Hematopoietic multipotent progenitor cell treated with erythropoietin and hydrocortisone succinate and interleukin-3 and kit ligand, for 8 days (in vitro differentiated cells): Measurements from ENCODE around the gene L1CAM.

Experiments
- DNase-seq: peaks from one replicate; pipeline ENCODE4 v3.0.0-alpha.2; 2015

Gene L1CAM, protein sequence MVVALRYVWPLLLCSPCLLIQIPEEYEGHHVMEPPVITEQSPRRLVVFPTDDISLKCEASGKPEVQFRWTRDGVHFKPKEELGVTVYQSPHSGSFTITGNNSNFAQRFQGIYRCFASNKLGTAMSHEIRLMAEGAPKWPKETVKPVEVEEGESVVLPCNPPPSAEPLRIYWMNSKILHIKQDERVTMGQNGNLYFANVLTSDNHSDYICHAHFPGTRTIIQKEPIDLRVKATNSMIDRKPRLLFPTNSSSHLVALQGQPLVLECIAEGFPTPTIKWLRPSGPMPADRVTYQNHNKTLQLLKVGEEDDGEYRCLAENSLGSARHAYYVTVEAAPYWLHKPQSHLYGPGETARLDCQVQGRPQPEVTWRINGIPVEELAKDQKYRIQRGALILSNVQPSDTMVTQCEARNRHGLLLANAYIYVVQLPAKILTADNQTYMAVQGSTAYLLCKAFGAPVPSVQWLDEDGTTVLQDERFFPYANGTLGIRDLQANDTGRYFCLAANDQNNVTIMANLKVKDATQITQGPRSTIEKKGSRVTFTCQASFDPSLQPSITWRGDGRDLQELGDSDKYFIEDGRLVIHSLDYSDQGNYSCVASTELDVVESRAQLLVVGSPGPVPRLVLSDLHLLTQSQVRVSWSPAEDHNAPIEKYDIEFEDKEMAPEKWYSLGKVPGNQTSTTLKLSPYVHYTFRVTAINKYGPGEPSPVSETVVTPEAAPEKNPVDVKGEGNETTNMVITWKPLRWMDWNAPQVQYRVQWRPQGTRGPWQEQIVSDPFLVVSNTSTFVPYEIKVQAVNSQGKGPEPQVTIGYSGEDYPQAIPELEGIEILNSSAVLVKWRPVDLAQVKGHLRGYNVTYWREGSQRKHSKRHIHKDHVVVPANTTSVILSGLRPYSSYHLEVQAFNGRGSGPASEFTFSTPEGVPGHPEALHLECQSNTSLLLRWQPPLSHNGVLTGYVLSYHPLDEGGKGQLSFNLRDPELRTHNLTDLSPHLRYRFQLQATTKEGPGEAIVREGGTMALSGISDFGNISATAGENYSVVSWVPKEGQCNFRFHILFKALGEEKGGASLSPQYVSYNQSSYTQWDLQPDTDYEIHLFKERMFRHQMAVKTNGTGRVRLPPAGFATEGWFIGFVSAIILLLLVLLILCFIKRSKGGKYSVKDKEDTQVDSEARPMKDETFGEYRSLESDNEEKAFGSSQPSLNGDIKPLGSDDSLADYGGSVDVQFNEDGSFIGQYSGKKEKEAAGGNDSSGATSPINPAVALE

DNA sequence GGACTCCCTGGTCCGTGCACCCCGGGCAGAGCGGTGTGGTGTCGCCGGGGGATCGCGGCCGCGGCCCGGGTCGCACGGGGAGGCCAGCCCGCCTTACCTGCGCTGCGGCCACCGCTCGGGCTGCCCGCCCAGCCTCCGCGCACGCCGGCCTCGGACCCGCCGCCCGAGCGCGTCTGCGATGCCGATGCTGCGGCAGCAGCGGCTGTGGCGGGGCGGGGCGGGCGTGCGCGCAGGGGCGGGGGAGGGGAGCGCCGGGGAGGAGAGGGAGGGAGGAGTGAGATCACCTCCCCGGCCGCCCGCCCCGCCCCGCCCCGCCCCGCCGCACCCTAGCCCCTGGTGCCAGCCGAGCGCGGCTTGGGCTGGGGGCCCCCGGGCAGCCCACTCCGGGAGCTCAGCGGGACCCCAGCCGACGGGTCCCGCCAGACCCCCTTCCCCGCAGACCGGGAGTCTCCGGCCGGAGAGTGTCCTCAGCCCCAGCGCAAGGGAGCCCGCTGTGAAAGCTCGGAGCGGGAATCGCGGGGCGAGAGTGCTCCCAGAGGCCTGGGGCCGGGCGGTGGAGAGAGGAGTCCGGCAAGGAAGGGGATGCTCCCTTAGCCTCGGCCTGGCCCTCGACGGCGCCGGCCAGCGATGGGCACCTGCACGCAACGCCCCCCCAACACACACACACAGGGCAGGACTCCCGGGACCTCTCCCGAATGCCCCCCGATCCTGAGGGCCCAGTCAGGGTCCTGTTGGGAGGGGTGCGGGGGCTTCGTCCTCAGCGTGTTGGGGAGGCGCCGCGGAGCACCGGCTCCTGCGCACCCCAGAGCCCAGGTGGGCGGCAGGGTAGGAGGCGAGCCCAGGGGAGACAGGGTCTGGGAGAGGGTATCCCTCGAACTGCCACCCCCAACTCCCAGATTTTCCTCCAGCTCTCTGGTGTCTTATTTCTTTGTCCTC is at the start of gene L1CAM:
Gene L1CAM, minus strand, starts transcription at position 206 of the 936 bp plus-strand sequence. CDS start 10,337 bp downstream, outside the sequence.
- DNase-seq = no peak

DNA sequence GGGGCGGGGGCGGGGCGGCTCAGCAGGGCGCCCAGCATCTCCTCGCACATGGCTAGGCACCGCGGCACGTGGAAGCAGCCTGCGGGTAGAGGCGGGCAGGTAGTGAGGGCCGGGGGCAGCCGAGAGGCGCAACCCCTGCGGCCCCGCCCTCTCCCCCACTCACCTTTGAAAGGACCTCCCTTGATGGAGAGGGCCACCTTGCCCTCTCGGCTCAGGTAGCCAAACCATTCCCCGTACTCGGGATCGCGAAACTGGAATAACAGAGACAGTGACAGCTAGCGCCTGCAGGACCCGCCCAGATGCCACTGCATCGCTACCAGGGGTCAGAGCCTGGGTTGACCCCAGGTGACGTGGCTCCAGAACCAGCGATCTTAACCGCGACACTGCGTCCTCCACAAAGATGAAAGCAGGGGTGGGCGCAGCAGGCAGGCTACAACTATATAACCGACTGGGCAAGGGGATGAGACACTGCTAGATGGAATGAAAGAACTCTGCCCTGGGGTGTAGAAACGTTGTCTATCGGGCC is 49.4 kb upstream of the L1CAM start:
- no peak for DNase-seq

DNA sequence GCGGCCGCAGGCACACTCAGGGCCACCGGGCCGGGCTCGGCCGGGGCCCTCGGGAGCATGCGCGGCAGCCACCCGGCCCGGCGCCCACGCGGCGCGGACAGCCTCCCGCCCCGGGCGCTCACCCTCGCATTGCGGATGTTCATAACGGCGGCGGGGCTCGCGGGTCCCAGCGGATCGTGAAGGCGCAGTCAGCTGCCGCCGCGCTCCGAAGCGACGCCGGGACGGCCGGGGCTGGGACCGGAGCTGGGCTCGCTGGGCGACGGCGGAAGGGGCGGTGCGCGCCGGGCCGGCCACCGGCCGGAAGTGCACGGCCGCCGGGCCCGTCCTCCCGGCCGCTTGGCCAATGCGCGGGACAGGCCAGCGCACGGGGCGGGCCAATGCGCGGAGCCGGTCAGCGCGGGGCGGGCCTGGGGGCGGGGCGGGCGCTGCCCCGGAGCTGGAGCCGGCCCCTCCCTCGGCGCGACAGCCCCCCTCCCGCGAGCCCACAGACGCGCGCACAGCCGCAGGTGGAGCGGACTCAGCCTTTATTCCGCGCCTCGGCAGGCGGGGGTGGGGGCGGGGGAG is 48.9 kb upstream of the L1CAM start, which contains the start of gene NAA10:
Gene NAA10, minus strand, starts transcription at position 276 of the 564 bp plus-strand sequence. Its CDS starts 133 bp downstream, at position 143.
- DNase-seq = peak; percentile 69

DNA sequence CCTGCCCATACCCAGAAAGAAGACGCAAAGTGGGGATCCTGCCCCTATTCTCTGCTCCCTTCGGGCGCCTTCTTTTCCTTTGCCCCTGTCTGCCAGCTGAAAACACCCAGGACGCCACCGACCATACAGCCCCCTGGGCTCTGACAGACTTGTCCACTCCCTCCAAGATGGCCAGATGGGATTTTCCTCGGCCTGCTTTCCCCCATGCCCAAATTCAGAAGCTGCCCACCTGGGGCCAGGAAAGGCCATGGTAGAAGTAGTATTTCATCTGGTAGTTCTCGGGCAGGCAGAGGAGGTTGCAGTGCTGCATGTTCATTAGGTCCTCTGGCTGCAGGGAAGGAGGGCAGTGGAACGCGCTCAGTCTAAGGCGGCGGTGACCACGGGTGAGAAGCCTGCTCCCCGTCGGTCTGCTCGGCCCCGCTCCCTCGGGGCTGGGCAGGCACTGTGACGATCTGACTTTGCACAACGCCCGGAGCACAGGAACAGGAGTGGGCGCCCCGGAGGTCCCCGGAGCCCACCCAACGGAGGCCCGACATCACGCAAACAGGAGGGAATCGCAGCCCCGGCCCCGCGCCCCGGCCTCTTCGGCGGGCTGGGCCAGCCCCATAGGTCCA is 48.3 kb upstream of the L1CAM start:
- DNase-seq = no peak

DNA sequence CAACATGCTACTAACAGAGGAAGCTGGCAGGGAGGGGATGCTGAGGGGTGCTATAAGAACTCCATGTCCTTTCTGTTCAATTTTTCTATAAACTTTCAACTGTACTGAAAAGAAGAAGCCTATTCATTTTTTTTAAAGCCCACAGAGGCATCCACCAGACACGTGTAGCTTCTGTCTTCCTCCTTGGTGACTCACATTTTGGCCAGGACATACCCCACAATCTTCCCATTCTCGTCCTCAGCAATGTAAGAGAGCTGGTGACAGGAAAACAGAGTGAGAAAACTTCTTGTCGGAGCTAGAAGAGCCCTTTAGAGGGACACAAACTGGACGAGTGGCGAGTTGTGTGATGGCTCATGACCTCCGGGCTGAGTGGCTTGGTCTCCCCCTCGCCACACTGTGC is 47.8 kb upstream of the L1CAM start:
- DNase-seq = no peak

- DNase-seq = no peak
Measured at GRCh38 chrX:153932220-153932915, 46.4 kb upstream of the L1CAM start.

DNA sequence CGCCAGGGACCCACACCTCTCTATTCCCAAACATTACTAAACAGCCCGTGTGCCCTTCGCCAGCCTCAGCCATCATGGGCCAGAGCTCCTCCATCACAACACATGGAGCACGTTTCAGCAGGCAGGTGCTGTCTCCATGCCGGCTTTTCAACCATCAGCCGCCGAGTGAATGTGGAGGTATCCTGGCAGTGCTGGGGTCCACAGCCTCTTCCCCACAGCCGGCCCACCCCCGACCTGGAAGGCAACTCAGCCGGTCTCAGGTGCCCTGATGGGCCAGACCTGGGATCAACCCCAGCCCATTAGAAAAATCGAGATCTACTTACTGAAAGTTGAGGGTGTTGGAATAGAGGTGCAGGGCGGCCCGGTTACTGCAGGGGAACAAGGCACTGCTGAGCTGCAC is 45.8 kb upstream of the L1CAM start:
- no peak for DNase-seq

- DNase-seq = no peak
Measured at GRCh38 chrX:153931151-153931550, 45.2 kb upstream of the L1CAM start.

DNA sequence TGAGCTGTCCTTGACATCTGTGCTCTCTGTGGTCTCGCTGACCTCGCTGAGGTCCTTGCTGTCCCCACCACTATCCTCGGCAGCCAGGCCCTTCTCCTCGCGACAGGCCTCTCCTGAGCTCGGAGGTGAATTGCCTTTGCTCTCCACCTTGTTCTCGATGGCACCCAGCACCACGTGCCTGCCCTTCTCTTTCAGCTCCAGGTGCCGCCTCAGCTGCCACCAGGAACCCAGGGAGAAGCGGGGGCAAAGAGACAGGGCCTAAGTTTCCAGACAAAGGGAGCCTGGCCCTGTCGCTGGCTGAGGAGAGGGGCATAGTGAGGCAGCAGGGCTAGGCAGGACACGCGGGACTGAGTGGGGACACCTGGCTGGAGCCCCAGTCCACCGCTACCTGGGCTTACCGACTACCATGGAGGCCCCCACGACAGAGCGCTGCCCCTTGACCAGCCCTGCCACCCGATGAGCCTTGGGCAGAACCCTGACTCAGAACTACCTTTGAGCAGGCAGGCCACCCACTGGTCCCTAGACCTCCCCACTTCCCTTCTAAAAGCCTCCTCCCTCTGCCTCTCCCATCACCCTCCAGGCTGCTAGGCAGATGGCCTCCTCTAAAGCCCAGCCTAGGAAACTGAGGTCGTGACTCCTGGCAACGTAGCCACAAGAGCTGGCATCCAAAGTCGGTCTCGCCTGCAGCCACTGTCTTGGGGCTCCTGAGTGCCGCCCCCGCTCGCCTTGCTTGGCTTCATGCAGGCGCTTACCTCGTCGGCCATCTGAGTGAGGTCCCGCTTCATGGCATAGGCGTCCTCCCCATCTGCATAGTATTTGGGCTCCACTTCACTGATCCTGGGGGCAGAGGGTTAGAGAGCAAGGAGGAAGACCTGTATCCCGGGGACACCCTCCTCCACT is 44.3 kb upstream of the L1CAM start:
- no peak for DNase-seq

DNA sequence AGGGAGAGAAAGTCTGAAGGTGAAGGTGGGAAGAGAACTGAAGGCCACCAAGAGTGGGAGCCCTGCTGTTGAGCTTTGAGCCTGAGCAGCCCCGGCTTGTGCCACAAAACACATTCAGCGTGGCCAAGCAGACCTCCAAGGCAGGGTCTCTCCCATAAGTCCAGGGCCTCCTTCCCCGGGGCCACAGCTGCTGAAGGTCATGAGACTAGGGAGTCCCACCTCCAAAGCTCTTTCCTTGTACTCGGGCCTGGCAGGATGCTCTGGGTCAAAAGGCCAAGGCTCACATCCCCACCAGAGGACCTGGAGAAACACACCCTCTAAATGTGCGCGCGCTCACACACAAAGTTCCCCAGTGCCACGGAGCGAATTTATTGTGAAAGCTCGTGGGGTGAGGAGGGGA is 43.6 kb upstream of the L1CAM start:
- DNase-seq = no peak

DNA sequence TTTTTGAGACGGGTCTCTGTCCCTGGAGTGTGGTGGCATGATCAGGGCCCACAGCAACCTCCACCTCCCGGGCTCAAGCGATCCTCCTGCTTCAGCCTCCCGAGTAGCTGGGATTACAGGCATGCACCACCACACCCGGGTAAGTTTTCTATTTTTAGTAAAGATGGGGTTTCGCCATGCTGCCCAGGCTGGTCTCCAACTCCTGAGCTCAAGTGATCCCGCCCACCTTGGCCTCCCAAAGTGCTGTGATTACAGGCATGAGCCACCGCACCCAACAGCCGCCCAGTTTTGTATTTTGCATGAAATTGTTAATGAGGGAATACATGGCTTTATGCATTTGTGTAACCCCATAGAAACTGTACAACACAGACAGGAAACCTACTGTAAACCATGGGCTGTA is 42.9 kb upstream of the L1CAM start:
- DNase-seq = no peak

- peak; percentile 95 for DNase-seq
Measured at GRCh38 chrX:153927922-153928760, 42.2 kb upstream of the L1CAM start.

GRCh38 chrX:153927672-153927921 is 41.6 kb upstream of the L1CAM start:
- peak; percentile 43 for DNase-seq

GRCh38 chrX:153926858-153927671 is 41.1 kb upstream of the L1CAM start:
- peak; percentile 65 for DNase-seq

DNA sequence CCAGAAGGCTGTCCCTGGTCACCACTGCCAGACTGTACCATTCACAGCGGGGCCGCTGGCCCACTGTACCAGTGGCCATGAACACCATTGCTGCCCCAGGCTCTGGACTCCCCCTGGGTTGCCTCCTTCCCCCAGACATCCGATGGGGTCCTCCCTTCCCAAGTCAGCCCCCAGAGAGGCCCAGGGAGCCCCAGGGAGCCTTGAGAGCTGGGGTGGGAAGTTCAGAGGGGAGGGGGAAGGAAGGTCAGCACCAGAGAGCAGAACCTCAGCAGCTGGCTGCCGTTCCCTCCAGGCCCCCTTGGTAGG is 40.5 kb upstream of the L1CAM start:
- DNase-seq = no peak

DNA sequence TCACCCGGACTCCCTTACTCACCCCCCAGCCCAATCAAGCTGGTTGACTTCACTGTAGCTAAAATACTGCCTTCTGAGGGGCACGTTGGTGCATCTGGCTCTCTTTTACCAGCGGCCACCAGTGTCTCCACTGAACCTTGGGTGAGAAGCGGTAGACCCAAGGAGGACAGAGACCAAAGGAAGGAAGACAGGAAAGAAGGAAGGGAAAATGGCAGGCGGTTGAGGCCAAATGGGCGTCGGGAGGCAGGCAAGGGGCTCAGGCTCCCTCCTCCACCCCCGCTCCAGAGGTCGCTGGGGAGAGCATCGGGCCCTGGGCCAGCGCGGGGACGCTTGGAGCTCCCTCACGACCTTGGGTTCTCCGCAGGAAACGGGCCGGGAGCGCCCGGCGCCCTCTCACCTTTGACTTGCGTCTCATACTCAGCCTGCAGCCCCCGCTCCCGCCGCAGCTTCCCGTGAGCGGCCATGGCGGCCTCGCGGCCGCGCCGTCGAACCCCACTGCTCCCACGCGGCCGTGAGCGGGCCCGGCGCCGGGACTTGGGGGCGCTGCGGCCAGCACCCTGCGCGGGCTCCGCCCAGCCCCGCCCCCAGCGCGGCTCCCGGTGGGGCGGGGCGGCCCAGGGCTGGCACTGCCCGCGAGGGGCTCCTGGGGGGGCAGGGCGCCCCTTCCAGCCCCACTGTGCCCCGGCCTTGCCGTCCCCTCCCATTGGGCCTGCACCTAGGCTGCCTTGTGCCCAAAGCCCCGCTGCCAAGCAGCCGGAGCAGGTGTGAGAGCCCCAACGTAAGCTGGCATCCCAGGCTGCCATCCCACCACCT is 40.0 kb upstream of the L1CAM start, which contains the start of gene ARHGAP4:
Gene ARHGAP4, minus strand, starts transcription at position 526 of the 813 bp plus-strand sequence. Its CDS starts 62 bp downstream, at position 464.
- peak; percentile 47 for DNase-seq

DNA sequence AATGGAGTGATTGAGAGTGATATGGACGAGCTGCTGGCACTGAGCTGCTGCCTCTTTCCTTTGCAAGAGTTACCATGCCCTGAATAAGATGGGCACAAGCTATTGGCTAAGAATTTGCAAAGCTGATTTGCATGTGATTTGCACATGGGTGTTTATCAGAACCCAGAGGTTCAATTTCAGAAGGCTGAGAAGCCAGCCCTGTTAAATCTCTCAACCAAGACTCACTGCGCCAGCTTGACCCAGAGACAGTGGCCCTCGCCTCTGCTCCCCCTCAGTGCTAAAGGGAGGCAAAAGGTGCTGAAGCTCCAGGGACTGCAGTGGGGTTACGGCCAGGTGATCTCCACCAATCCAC is 39.4 kb upstream of the L1CAM start:
- peak; percentile 40 for DNase-seq
